Neuronal stem cell (in vitro differentiated cells): ENCODE results near the gene KCNK13.

ENCODE experiments used
- DNase-seq: peaks from one replicate; pipeline ENCODE4 v3.0.0-alpha.2; 2013; ENCODE audit warnings: low spot score
- H2AFZ ChIP-seq: one replicate; pipeline ENCODE4 v1.6.1; 2013; ENCODE audit warnings: mild to moderate bottlenecking, low read length, inconsistent platforms
- H2AK5ac ChIP-seq: 2 replicates; pipeline ENCODE4 v1.6.1; 2013; ENCODE audit warnings: low read depth, mild to moderate bottlenecking, inconsistent platforms, low read length, moderate library complexity, mixed read lengths
- H2BK120ac ChIP-seq: 2 replicates; pipeline ENCODE4 v1.6.1; 2013; ENCODE audit warnings: low read depth, mild to moderate bottlenecking, inconsistent platforms, low read length, moderate library complexity, mixed read lengths
- H2BK12ac ChIP-seq: one replicate; pipeline ENCODE4 v1.6.1; 2013; ENCODE audit warnings: low read length, inconsistent platforms
- H2BK15ac ChIP-seq: 2 replicates; pipeline ENCODE4 v1.6.1; 2013; ENCODE audit warnings: mild to moderate bottlenecking, low read length, inconsistent platforms, mixed read lengths
- H2BK5ac ChIP-seq: one replicate; pipeline ENCODE4 v1.6.1; 2013; ENCODE audit warnings: inconsistent platforms, mild to moderate bottlenecking, low read length, moderate library complexity
- H3K14ac ChIP-seq: one replicate; pipeline ENCODE4 v1.6.1; 2013; ENCODE audit warnings: low read length, inconsistent platforms
- H3K18ac ChIP-seq: 2 replicates; pipeline ENCODE4 v1.6.1; 2013; ENCODE audit warnings: low read length, inconsistent platforms
- H3K23ac ChIP-seq: 2 replicates; pipeline ENCODE4 v1.6.1; 2013; ENCODE audit warnings: low read depth, mild to moderate bottlenecking, mixed read lengths, low read length, inconsistent platforms; ENCODE audit not compliant: poor library complexity
- H3K27ac ChIP-seq: replicated peaks from 3 replicates; pipeline ENCODE4 v1.5.1; 2013; ENCODE audit warnings: low read length, inconsistent platforms
- H3K27me3 ChIP-seq, 3 experiments: 2 replicates each; pipeline ENCODE4 v1.6.1; 2013; ENCODE audit warnings: low read length in 3 of 3, mild to moderate bottlenecking in 2 of 3, inconsistent platforms in 1 of 3, low read depth in 1 of 3, mixed read lengths in 1 of 3, moderate library complexity in 1 of 3; ENCODE audit not compliant: control insufficient read depth in 3 of 3, insufficient read depth in 3 of 3
- H3K36me3 ChIP-seq, 2 donors: replicated peaks in 1 of 2; 2 replicates each; pipeline ENCODE4 v1.6.1; 2013; ENCODE audit warnings: low read length in 2 of 2; ENCODE audit not compliant: control insufficient read depth in 2 of 2, insufficient read depth in 2 of 2
- H3K4ac ChIP-seq: 2 replicates; pipeline ENCODE4 v1.6.1; 2013; ENCODE audit warnings: inconsistent platforms, mild to moderate bottlenecking, low read length, moderate library complexity
- H3K4me1 ChIP-seq, 2 donors: 1 replicate in 1 of 2; 2 replicates in 1 of 2; pipeline ENCODE4 v1.6.1; 2013; ENCODE audit warnings: low read length in 2 of 2, low read depth in 1 of 2; ENCODE audit not compliant: control insufficient read depth in 2 of 2, insufficient read depth in 1 of 2
- H3K4me2 ChIP-seq: one replicate; pipeline ENCODE4 v1.6.1; 2013; ENCODE audit warnings: mild to moderate bottlenecking, low read length, inconsistent platforms; ENCODE audit not compliant: insufficient read depth, poor library complexity, severe bottlenecking
- H3K4me3 ChIP-seq, 2 donors: 2 replicates each; pipeline ENCODE4 v1.5.1; 2013; ENCODE audit warnings: low read length in 2 of 2, mild to moderate bottlenecking in 2 of 2, inconsistent platforms in 1 of 2, moderate library complexity in 1 of 2
- H3K79me1 ChIP-seq: one replicate; pipeline ENCODE4 v1.6.1; 2013; ENCODE audit warnings: low read depth, mild to moderate bottlenecking, inconsistent platforms, low read length, moderate library complexity
- H3K9ac ChIP-seq: one replicate; pipeline ENCODE4 v1.6.1; 2013; ENCODE audit warnings: mild to moderate bottlenecking, low read depth, low read length, inconsistent platforms; ENCODE audit not compliant: poor library complexity
- H3K9me3 ChIP-seq, 2 donors: replicated peaks in 1 of 2; 2 replicates each; pipeline versions ENCODE3 to v1.6.1; 2013; ENCODE audit warnings: low read length in 2 of 2, mild to moderate bottlenecking in 2 of 2, inconsistent platforms in 1 of 2, low read depth in 1 of 2, mixed read lengths in 1 of 2, moderate library complexity in 1 of 2; ENCODE audit not compliant: control insufficient read depth in 2 of 2, insufficient read depth in 1 of 2
- H4K8ac ChIP-seq: one replicate; pipeline ENCODE4 v1.6.1; 2013; ENCODE audit warnings: low read depth, mild to moderate bottlenecking, inconsistent platforms, low read length, moderate library complexity
- H4K91ac ChIP-seq: one replicate; pipeline ENCODE4 v1.6.1; 2013; ENCODE audit warnings: low read length, low read depth, mild to moderate bottlenecking, inconsistent platforms; ENCODE audit not compliant: poor library complexity
- WGBS, 2 donors: extraction: QIAGEN DNeasy Blood & Tissue Kit; methylation state at CpG; one replicate each; pipeline ENCODE4 v1.1.7; 2013; ENCODE audit warnings: missing lambda C conversion rate in 2 of 2, mixed read lengths in 1 of 2; ENCODE audit not compliant: insufficient read length in 2 of 2, insufficient replicate concordance in 1 of 2; ENCODE audit errors: extremely low coverage in 2 of 2; 5-methylcytosine and 5-hydroxymethylcytosine counted together

The KCNK13 gene

GRCh38 chr14:90054803-90055202, 7.0 kb upstream of the KCNK13 start:
- no peak overlapping the region for H4K91ac ChIP-seq
- H3K9me3 ChIP-seq: peaks cover 2 to 13% of the 10 kb centered on the region in 2 donors
- no peak overlapping the region for H2BK15ac ChIP-seq
- no peak overlapping the region for H3K4me2 ChIP-seq
- peaks cover 0 to 36% (median 4%) of the 10 kb centered on the region in 3 experiments for H3K27me3 ChIP-seq
- H2AK5ac ChIP-seq: no peak overlapping the region
- H3K79me1 ChIP-seq: no peaks in the 10 kb centered on the region
- H3K4me1 ChIP-seq: no peaks in the 10 kb centered on the region
- no peak overlapping the region for H3K23ac ChIP-seq
- H2AFZ ChIP-seq: no peak overlapping the region
- H2BK12ac ChIP-seq: no peak overlapping the region
- no peak for DNase-seq
- no peak overlapping the region for H3K9ac ChIP-seq
- no peak overlapping the region for H3K27ac ChIP-seq
- WGBS, 2 donors: no CpG with 5 or more reads among the region's 1 CpG
- H4K8ac ChIP-seq: no peak overlapping the region
- no peak overlapping the region for H3K4me3 ChIP-seq
- H3K4ac ChIP-seq: no peak overlapping the region
- no peak overlapping the region for H3K14ac ChIP-seq
- no peaks in the 10 kb centered on the region for H3K36me3 ChIP-seq
- H2BK5ac ChIP-seq: no peak overlapping the region
- no peak overlapping the region for H2BK120ac ChIP-seq
- no peak overlapping the region for H3K18ac ChIP-seq

GRCh38 chr14:90056826-90057225, 5.0 kb upstream of the KCNK13 start:
- H3K23ac ChIP-seq: no peak overlapping the region
- H4K8ac ChIP-seq: no peak overlapping the region
- no peaks in the 10 kb centered on the region for H3K79me1 ChIP-seq
- no CpG with 5 or more reads among the region's 8 CpGs for WGBS, 2 donors
- no peak overlapping the region for H2BK15ac ChIP-seq
- no peak overlapping the region for H3K27ac ChIP-seq
- H2BK5ac ChIP-seq: no peak overlapping the region
- no peak for DNase-seq
- H2AFZ ChIP-seq: no peak overlapping the region
- no peak overlapping the region for H3K18ac ChIP-seq
- H3K4ac ChIP-seq: no peak overlapping the region
- no peak overlapping the region for H3K4me2 ChIP-seq
- H2BK12ac ChIP-seq: no peak overlapping the region
- H3K9me3 ChIP-seq: peaks cover 2 to 13% of the 10 kb centered on the region in 2 donors
- no peak overlapping the region for H3K4me3 ChIP-seq
- H3K14ac ChIP-seq: no peak overlapping the region
- no peak overlapping the region for H3K9ac ChIP-seq
- no peak overlapping the region for H2BK120ac ChIP-seq
- no peaks in the 10 kb centered on the region for H3K36me3 ChIP-seq
- peaks cover 12 to 55% (median 24%) of the 10 kb centered on the region in 3 experiments for H3K27me3 ChIP-seq
- no peak overlapping the region for H2AK5ac ChIP-seq
- no peak overlapping the region for H4K91ac ChIP-seq
- H3K4me1 ChIP-seq: peaks cover 5% of the 10 kb centered on the region in 2 donors

DNA sequence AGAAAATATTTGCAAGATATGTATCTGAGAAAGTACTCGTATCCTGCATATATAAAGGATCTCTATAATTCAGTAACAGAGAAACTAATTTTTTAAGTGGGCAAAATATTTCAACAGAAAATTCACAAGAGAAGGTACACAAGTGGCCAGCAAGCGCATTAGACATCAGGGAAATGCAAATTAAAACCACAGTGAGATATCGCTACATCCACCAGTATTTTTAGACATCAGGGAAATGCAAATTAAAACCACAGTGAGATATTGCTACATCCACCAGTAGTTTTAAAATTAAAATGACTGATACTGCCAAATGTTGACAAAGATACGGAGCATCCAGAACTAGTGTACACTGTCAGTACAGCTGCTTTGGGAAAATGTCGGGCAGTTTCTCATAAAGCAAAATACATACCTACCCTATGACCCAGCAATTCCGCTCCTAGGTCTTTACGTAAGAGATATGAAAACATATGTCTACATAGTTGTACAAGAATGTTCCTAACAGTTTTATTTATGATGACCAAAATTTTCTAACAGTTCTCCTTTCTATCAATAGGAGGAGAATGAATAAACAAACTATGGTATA, 2.8 kb upstream of the KCNK13 start:
- no peaks in the 10 kb centered on the region for H3K79me1 ChIP-seq
- no peak overlapping the region for H2AFZ ChIP-seq
- WGBS, 2 donors: no CpG with 5 or more reads among the region's 7 CpGs
- H3K4ac ChIP-seq: no peak overlapping the region
- no peak overlapping the region for H4K91ac ChIP-seq
- H2BK12ac ChIP-seq: no peak overlapping the region
- H3K9ac ChIP-seq: no peak overlapping the region
- no peaks in the 10 kb centered on the region for H3K36me3 ChIP-seq
- H2AK5ac ChIP-seq: no peak overlapping the region
- H4K8ac ChIP-seq: no peak overlapping the region
- no peak overlapping the region for H2BK15ac ChIP-seq
- no peak overlapping the region for H3K4me2 ChIP-seq
- H3K23ac ChIP-seq: no peak overlapping the region
- H3K9me3 ChIP-seq: peaks cover 2 to 13% of the 10 kb centered on the region in 2 donors
- H3K27me3 ChIP-seq: peaks cover 30 to 76% (median 46%) of the 10 kb centered on the region in 3 experiments
- no peak overlapping the region for H2BK5ac ChIP-seq
- no peak overlapping the region for H3K14ac ChIP-seq
- no peak overlapping the region for H3K4me3 ChIP-seq
- peaks cover 5 to 10% of the 10 kb centered on the region in 2 donors for H3K4me1 ChIP-seq
- no peak overlapping the region for H3K27ac ChIP-seq
- DNase-seq: no peak
- no peak overlapping the region for H3K18ac ChIP-seq
- H2BK120ac ChIP-seq: no peak overlapping the region

DNA sequence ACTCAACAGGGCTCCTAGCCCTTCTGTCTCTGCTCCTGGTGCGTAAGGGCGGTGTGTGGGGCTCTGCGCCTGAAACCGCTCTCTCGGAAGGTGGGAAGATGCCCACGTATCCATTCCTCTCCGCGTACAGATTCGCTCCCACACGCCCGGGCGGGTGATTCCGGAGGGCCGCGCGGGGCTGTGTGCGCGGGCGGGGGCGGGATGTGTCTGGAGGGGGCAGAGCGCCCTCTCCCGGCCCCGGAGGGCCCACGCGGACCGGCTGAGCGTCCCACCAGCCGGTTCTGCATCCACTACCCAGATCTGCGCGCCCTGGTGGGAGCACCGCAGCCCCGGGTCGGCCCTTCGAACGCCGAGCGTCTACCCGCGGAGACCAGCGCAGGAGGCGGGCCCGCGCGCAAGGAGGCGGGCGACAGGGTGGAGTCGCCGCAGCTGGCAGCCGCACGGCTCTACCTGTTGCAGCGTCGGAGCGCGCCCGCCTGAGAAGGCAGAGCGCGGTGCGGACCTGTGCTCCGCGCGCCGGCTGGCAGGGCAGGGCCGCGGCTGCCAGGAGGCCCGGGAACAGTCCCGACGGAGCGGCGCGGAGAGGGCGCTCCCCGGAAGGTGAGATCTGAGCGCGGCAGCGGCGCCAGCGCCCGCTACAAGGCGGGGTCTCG, 1.4 kb upstream of the KCNK13 start:
- no peaks in the 10 kb centered on the region for H3K79me1 ChIP-seq
- no peak overlapping the region for H3K27ac ChIP-seq
- peak; percentile 57 for DNase-seq

More for the DNA sequence above, 1.4 kb upstream of the KCNK13 start:
- Histone ChIP-seq H3K18ac (peak overlapping the region; percentile 84), H3K27me3 (peaks cover 30 to 88% (median 55%) of the 10 kb centered on the region in 3 experiments), H2AK5ac (no peak overlapping the region), H2BK5ac (no peak overlapping the region), H4K91ac (no peak overlapping the region), H2BK12ac (no peak overlapping the region), H2BK120ac (no peak overlapping the region), H3K4ac (no peak overlapping the region), H3K23ac (peak overlapping the region; percentile 18), H3K4me3 (peak overlapping the region; percentile 40 to 71), H2BK15ac (no peak overlapping the region), H2AFZ (peak overlapping the region; percentile 93), H3K4me1 (peaks cover 5 to 10% of the 10 kb centered on the region in 2 donors), H3K4me2 (peak overlapping the region; percentile 98), H3K36me3 (no peaks in the 10 kb centered on the region), H4K8ac (no peak overlapping the region), H3K14ac (no peak overlapping the region), H3K9me3 (peaks cover 2 to 13% of the 10 kb centered on the region in 2 donors), H3K9ac (peak overlapping the region; percentile 16)
- no CpG with 5 or more reads among the region's 80 CpGs for WGBS, 2 donors
